Upper lobe of left lung (tissue), 4 donors: ENCODE measurements around the gene ITPK1.

Experiments
- EP300 ChIP-seq, 4 donors: sonication (generic); formaldehyde crosslinking; IDR thresholded peaks; one replicate each; pipeline ENCODE4 v1.5.1; 2017; ENCODE audit warnings: antibody characterized with exemption in 4 of 4, control low read depth in 2 of 4
- POLR2A ChIP-seq, 4 donors: fragments of 450-650 bp; IDR thresholded peaks; one replicate each; pipeline ENCODE4 v1.5.1; 2016 to 2017; ENCODE audit warnings: antibody characterized with exemption in 4 of 4, mild to moderate bottlenecking in 2 of 4
- TF ChIP-seq, protein P1 (sequence below), 6 experiments: fragments of 450-650 bp in 4 of 6; fragments of 200-600 bp in 2 of 6; sonication (generic) in 2 of 6; IDR thresholded peaks; one replicate each; pipeline ENCODE4 v1.5.1; 2016 to 2019; ENCODE audit warnings: antibody characterized with exemption in 6 of 6

- no peak for TF ChIP-seq EP300 (IDR thresholded peaks at IDR 0.05)
- TF ChIP-seq, protein P1, sequence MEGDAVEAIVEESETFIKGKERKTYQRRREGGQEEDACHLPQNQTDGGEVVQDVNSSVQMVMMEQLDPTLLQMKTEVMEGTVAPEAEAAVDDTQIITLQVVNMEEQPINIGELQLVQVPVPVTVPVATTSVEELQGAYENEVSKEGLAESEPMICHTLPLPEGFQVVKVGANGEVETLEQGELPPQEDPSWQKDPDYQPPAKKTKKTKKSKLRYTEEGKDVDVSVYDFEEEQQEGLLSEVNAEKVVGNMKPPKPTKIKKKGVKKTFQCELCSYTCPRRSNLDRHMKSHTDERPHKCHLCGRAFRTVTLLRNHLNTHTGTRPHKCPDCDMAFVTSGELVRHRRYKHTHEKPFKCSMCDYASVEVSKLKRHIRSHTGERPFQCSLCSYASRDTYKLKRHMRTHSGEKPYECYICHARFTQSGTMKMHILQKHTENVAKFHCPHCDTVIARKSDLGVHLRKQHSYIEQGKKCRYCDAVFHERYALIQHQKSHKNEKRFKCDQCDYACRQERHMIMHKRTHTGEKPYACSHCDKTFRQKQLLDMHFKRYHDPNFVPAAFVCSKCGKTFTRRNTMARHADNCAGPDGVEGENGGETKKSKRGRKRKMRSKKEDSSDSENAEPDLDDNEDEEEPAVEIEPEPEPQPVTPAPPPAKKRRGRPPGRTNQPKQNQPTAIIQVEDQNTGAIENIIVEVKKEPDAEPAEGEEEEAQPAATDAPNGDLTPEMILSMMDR (IDR thresholded peaks at IDR 0.05), result no peak
- TF ChIP-seq POLR2A (IDR thresholded peaks at IDR 0.05), result no peak
Observed at GRCh38 chr14:93047157-93047556, 68.6 kb downstream of the ITPK1 start.
